K562 (cell line): ENCODE measurements around the gene NOS1. TPM values are rescaled to one million over a fixed set of nuclear protein-coding genes. Genes with fewer than 3 reads are reported as not detected.

ENCODE experiments used
- polyA plus RNA-seq, 8 experiments: library from polyadenylated mRNA; depleted of rRNA in 4 of 8; stranded (reverse) in 5 of 8; unstranded in 3 of 8; fragments of >200 nt; fragmentation: Nextera tagmentation in 2 of 8; fragmentation: Illumina TruSeq in 1 of 8; extraction: Ambion mirVana in 2 of 8; extraction: Trizol in 1 of 8; gene quantifications; 2 replicates each; pipeline versions ENCODE4 v1.2.1 to v1.2.3, GENCODE V29; 2011 to 2014; ENCODE audit warnings: inconsistent platforms in 1 of 8, missing spikeins in 1 of 8
- total RNA-seq, 7 experiments: library from RNA; depleted of rRNA in 6 of 7; stranded (reverse); fragments of >200 nt in 6 of 7; fragmentation: Illumina TruSeq in 2 of 7; extraction: Trizol in 2 of 7; gene quantifications; 2 replicates each; pipeline versions ENCODE4 v1.2.1 to v1.2.3, GENCODE V29; 2011 to 2021; ENCODE audit warnings: low replicate concordance in 1 of 7
- TF ChIP-seq, protein P1 (sequence below): fragments of 250-450 bp; sonication (Bioruptor Pico); IDR thresholded peaks from 2 replicates; pipeline ENCODE4 v1.4.0; 2020
- TF ChIP-seq, protein P2 (sequence below), 2 experiments: IDR thresholded peaks; 2 replicates each; pipeline ENCODE4 v1.6.1; 2012; ENCODE audit warnings: improper control_type of control experiment in 2 of 2, low read depth in 2 of 2, low read length in 2 of 2, borderline replicate concordance in 1 of 2
- TF ChIP-seq, protein P3 (sequence below): fragments of 450-650 bp; IDR thresholded peaks from 2 replicates; pipeline ENCODE4 v1.6.1; 2016; ENCODE audit warnings: antibody characterized with exemption

Gene NOS1
- total and polyA plus RNA-seq, 9 of the 15 experiments (the other 6 are each of a cell fraction or from before 2014, with no cell fraction given), result not detected

GRCh38 chr12:117261247-117261646 is 100.2 kb downstream of the NOS1 start (continued):
- TF ChIP-seq, protein P1, sequence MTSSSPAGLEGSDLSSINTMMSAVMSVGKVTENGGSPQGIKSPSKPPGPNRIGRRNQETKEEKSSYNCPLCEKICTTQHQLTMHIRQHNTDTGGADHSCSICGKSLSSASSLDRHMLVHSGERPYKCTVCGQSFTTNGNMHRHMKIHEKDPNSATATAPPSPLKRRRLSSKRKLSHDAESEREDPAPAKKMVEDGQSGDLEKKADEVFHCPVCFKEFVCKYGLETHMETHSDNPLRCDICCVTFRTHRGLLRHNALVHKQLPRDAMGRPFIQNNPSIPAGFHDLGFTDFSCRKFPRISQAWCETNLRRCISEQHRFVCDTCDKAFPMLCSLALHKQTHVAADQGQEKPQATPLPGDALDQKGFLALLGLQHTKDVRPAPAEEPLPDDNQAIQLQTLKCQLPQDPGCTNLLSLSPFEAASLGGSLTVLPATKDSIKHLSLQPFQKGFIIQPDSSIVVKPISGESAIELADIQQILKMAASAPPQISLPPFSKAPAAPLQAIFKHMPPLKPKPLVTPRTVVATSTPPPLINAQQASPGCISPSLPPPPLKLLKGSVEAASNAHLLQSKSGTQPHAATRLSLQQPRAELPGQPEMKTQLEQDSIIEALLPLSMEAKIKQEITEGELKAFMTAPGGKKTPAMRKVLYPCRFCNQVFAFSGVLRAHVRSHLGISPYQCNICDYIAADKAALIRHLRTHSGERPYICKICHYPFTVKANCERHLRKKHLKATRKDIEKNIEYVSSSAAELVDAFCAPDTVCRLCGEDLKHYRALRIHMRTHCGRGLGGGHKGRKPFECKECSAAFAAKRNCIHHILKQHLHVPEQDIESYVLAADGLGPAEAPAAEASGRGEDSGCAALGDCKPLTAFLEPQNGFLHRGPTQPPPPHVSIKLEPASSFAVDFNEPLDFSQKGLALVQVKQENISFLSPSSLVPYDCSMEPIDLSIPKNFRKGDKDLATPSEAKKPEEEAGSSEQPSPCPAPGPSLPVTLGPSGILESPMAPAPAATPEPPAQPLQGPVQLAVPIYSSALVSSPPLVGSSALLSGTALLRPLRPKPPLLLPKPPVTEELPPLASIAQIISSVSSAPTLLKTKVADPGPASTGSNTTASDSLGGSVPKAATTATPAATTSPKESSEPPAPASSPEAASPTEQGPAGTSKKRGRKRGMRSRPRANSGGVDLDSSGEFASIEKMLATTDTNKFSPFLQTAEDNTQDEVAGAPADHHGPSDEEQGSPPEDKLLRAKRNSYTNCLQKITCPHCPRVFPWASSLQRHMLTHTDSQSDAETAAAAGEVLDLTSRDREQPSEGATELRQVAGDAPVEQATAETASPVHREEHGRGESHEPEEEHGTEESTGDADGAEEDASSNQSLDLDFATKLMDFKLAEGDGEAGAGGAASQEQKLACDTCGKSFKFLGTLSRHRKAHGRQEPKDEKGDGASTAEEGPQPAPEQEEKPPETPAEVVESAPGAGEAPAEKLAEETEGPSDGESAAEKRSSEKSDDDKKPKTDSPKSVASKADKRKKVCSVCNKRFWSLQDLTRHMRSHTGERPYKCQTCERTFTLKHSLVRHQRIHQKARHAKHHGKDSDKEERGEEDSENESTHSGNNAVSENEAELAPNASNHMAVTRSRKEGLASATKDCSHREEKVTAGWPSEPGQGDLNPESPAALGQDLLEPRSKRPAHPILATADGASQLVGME (CRISPR knock-in tag), result no peak
- TF ChIP-seq, protein P2, sequence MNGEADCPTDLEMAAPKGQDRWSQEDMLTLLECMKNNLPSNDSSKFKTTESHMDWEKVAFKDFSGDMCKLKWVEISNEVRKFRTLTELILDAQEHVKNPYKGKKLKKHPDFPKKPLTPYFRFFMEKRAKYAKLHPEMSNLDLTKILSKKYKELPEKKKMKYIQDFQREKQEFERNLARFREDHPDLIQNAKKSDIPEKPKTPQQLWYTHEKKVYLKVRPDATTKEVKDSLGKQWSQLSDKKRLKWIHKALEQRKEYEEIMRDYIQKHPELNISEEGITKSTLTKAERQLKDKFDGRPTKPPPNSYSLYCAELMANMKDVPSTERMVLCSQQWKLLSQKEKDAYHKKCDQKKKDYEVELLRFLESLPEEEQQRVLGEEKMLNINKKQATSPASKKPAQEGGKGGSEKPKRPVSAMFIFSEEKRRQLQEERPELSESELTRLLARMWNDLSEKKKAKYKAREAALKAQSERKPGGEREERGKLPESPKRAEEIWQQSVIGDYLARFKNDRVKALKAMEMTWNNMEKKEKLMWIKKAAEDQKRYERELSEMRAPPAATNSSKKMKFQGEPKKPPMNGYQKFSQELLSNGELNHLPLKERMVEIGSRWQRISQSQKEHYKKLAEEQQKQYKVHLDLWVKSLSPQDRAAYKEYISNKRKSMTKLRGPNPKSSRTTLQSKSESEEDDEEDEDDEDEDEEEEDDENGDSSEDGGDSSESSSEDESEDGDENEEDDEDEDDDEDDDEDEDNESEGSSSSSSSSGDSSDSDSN (IDR thresholded peaks at IDR 0.05; ENCODE audit: borderline replicate concordance in 1 of 2, low read depth in 2 of 2, low read length in 2 of 2), result no peak
- TF ChIP-seq, protein P3, sequence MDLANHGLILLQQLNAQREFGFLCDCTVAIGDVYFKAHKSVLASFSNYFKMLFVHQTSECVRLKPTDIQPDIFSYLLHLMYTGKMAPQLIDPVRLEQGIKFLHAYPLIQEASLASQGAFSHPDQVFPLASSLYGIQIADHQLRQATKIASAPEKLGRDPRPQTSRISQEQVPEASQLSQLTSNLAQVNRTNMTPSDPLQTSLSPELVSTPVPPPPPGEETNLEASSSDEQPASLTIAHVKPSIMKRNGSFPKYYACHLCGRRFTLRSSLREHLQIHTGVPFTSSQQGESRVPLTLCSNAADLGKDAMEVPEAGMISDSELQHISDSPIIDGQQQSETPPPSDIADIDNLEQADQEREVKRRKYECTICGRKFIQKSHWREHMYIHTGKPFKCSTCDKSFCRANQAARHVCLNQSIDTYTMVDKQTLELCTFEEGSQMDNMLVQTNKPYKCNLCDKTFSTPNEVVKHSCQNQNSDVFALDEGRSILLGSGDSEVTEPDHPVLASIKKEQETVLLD, result no peak
